GM12891 (cell line): ENCODE results near the gene ZNF582.
"Not testable (repeated sequence)": the region's sequence is repeated elsewhere in the genome, so short reads cannot be mapped to it uniquely, and the experiment has no call there.

ENCODE experiments used
- POLR2A ChIP-seq: IDR thresholded peaks from 2 replicates; pipeline ENCODE4 v1.6.1; 2011; ENCODE audit warnings: low read depth, low read length, control low read depth
- POLR2AphosphoS5 ChIP-seq: IDR thresholded peaks from 2 replicates; pipeline ENCODE4 v1.6.1; 2011; ENCODE audit warnings: low read depth, low read length, control low read depth

GRCh38 chr19:56337077-56337476, 56.3 kb downstream of the ZNF582 start:
- TF ChIP-seq POLR2A, POLR2AphosphoS5: not testable (repeated sequence)
